ENCODE results near the gene FADS3.
"Not testable (repeated sequence)": the region's sequence is repeated elsewhere in the genome, so short reads cannot be mapped to it uniquely, and the experiment has no call there.

- not testable (repeated sequence) for TF ChIP-seq TAF1 (CRISPR knock-in tag; IDR thresholded peaks at IDR 0.05); POLR2AphosphoS5 (IDR thresholded peaks at IDR 0.05; ENCODE audit: low read depth, low read length); ZHX1 (CRISPR knock-in tag; IDR thresholded peaks at IDR 0.05; ENCODE audit: low read depth)
Measured at GRCh38 chr11:61882267-61882666, 9.1 kb downstream of the FADS3 start.
